NCI-H1105 (cell line): ENCODE data around the gene CHEK2.
"Not testable (repeated sequence)": the region's sequence is repeated elsewhere in the genome, so short reads cannot be mapped to it uniquely, and the experiment has no call there.

Experiments used
- DNase-seq: peaks from one replicate; lab custom pipeline; 2025; lab: John Stamatoyannopoulos, UW

The CHEK2 gene

GRCh38 chr22:28682966-28683365 is 58.7 kb downstream of the CHEK2 start:
- not testable (repeated sequence) for DNase-seq

DNA sequence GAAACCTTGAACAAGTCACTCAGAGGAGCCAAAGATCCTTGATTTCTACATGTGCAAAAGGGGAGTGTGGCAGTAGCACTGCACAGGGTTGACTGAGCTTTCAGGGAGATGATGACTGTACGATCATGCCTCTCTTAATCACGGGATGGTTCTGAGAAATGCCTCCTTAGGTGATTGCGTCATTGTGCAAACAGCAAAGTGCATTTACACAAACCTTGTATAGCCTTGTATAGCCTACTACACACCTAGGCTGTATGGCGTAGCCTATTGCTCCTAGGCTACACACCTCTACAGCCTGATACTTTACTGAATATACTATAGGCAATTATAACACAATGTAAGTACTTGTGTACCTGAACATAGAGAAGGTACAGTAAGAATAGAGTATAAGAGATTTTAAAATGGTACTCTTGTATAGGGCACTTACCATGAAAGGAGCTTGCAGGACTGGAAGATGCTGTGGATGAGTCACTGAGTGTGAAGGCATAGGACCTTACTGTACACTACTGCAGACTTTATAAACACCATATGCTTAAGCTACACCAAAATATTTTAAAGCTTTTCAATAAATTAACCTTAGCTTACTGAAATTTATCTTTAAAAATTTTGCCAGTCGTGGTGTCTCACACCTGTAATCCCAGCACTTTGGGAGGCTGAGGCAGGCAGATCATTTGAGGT is 60.7 kb downstream of the CHEK2 start:
- not testable (repeated sequence) for DNase-seq

DNA sequence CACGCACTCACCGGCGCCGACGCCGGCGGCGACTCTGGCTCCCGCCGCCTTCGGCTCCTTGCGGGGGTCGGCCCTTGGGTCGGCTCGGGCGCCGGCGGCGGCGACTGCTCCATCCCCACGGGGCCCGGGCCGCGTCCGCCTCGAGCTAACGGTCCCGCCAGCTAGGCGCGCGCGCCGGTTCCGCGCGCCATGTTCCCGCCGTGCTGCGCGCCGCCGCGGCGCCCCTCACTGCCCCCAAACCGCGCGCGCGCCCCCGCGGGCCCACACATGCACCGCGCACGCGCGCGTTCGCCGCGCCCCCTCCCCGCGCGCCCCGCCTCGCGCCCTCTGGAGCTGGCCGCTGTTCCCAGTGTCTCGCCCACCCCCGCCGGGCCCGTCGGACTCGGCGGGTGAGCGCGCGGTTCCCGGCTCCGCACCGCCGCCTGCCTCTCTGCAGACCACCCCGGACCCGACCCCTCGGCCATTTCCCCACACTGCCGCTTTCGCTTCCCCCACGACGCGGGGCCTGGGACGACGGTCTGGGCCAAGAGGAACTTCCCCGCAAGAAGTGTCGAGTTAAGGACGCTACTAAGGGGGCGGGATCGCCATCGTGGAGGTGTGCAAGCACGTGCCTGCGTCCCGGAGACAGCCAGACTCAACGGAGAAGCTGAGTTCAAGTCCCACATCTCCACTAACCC is 61.9 kb downstream of the CHEK2 start, which contains the start of gene TTC28:
Gene TTC28, minus strand, starts transcription at position 230 of the 677 bp plus-strand sequence. Its CDS starts 117 bp downstream, at position 113.
- DNase-seq = peak; percentile 77

DNA sequence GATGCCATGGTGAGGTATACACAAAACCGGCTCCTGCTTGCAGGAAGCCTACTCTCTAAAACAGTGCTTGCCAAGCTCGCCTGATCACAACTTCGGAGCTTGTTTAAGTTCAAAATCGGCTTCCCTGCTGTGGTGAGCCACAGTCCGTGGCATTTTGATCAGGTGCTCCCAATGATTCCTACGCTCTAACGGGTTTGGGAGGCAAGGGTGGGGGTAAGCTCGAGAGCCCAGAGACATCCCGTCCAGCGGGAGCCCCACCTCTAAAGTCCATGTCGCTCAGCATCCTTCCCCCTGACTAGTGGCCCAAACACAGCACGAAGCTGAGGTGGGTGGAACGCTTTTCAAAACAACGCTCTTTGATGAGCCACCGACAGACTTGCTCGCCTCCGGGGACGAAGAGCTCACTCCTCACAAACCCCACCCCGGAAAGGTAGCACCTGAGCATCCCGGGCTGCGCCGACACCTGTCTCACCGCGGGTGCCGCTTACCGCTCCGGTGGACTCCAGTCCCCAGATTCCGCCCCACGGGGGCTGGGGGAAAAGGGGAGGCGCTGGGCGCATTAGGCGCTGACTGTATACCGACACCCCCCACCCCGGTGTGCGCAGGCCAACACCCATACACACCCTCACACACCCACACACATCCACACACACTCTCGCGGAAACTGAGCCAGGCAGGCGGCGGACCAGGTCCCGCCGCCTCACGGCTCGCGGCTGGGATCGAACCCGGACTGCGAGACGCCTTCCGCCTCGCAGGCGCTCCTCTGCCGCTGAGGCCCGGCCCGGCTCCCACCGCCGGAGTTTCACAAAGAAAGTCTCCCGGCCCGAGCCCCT is 62.6 kb downstream of the CHEK2 start:
- DNase-seq = not testable (repeated sequence)

DNA sequence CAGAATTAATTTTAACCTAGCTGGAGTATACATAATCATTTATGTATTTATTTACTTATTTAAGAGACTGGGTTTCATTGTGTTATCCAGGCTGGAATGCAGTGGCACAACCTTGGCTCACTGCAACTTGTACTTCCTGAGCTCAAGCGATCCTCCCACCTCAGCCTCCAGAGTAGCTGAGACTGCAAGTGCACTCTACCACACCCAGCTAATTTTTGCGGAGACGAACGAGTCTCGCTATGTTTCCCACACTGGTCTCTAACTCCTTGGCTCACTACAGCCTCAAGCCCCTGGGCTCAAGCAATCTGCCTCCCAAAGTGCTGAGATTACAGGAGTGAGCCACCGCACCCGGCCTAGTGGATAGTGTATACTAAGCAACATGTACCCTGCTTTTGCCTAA is 63.5 kb downstream of the CHEK2 start:
- not testable (repeated sequence) for DNase-seq

DNA sequence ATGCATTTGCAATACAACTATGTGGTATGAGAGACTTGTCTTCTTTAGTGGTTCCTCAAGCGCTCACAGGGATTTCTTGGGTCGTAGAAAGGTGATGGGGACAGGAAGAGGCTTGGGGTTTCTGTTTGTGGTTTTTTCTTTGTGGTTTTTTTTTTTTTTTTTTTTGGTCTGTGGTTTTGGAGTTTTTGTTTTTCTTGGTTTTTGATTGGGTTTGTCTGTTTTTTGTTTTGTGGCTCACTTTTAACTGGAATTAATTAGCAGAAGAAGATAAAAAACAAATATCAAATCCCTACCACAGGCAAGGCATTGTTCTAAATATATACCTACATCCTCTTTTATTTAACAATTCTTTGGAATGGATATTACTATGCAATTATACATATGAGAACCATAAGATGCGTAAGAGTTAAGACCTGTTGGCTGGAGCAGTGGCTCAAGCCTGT is 67.5 kb downstream of the CHEK2 start:
- DNase-seq = no peak

DNA sequence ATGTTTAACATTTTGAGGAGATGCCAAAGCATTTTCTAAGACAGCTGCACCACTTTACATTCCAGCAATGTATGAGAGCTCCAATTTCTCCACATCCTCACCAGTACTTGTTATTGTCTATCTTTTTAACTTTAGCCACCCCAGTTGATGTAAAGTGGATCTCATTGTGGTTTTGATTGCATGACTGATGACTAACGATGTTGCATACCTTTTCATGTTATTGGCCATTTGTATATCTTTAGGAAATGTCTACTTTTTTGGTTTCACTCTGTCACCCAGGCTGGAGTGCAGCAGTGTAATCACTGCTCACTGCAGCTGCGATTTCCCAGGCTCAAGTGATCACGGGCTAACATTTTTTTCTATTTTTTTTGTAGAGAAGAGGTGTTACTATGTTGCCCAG is 70.9 kb downstream of the CHEK2 start:
- no peak for DNase-seq

DNA sequence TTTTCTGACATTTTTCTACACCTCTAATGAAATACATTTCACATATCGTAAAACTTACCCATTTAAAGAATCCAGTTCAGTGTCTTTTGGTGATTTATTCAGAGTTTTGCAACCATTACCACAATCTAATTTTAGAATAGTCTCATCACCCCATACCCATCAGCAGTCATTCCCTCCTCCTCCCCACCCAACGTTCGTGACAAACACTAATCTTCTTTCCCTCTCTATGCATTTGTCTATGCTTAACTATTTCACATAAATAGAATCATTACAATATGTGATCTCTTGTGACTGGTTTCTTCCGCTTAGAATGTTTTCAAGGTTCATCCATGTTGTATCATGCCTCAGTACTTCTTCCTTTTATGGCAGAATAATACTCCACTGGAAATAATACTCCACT is 71.5 kb downstream of the CHEK2 start:
- no peak for DNase-seq

DNA sequence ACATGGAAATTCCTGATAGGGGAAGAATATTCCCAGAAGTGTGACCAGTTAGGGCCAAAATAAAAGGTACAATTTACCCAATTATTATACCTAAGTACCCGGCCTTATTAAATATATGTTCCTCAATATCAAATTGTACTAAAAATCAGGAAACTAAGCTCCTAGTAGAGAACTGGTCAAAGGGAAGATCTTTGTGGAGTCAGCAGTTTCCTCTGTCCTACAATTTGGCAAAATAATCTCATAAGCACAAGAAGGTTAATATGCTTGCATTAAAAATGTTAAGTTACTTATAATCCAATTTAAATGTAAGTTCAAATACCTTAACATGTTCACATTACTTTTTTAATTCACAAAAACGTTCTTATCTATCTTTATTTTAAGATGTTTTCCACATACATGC is 72.2 kb downstream of the CHEK2 start:
- no peak for DNase-seq

DNA sequence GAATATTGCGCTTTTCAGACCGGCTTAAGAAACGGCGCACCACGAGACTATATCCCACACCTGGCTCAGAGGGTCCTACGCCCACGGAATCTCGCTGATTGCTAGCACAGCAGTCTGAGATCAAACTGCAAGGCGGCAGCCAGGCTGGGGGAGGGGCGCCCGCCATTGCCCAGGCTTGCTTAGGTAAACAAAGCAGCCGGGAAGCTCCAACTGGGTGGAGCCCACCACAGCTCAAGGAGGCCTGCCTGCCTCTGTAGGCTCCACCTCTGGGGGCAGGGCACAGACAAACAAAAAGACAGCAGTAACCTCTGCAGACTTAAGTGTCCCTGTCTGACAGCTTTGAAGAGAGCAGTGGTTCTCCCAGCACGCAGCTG is 78.1 kb downstream of the CHEK2 start:
- not testable (repeated sequence) for DNase-seq

GRCh38 chr22:28658448-28658847 is 83.2 kb downstream of the CHEK2 start:
- DNase-seq = no peak

GRCh38 chr22:28656181-28656580 is 85.4 kb downstream of the CHEK2 start:
- no peak for DNase-seq

GRCh38 chr22:28650463-28650862 is 91.2 kb downstream of the CHEK2 start:
- DNase-seq = no peak

GRCh38 chr22:28648792-28649191 is 92.8 kb downstream of the CHEK2 start:
- no peak for DNase-seq

DNA sequence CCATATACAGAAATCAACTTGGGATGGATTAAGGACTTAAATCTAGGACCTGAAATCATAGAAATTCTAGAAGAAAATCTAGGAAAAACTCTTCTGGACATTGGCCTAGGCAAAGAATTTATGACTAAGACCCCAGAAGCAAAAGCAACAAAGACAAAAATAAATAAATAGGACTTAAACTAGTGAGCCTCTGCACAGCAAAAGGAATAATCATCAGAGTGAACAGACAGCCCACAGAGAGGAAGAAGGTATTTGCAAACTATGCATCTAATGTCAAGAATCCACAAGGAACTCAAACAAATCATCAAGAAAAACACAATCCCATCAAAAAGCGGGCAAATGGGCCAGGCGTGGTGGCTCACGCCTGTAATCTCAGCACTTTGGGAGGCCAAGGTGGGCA is 94.4 kb downstream of the CHEK2 start:
- no peak for DNase-seq

- DNase-seq = no peak
These were observed 102.3 kb downstream of the CHEK2 start for GRCh38 chr22:28639321-28639720.
